Glomerular endothelial cell (primary cell): ENCODE results near the gene LRP1. TPM values are rescaled to one million over a fixed set of nuclear protein-coding genes. Genes with fewer than 3 reads are reported as not detected.

ENCODE experiments used
- DNase-seq: peaks from one replicate; pipeline ENCODE4 v3.0.0-alpha.2; 2011; ENCODE audit warnings: low read depth, low spot score; ENCODE audit errors: extremely low read depth
- total RNA-seq: library from RNA; depleted of rRNA; stranded (reverse); fragments of >200 nt; gene quantifications from 2 replicates; pipeline ENCODE4 v1.2.3, GENCODE V29; 2015

The LRP1 gene
- total RNA-seq, 1 donor from 2014 or later = 21.4 TPM

GRCh38 chr12:57133013-57133569 lies 4.8 kb downstream of the LRP1 start:
- no peak for DNase-seq

- DNase-seq = no peak
Measured at GRCh38 chr12:57133916-57134315, 5.6 kb downstream of the LRP1 start.

GRCh38 chr12:57134949-57135348 lies 6.7 kb downstream of the LRP1 start:
- DNase-seq = no peak

GRCh38 chr12:57135527-57136326 lies 7.4 kb downstream of the LRP1 start:
- no peak for DNase-seq

- DNase-seq = no peak
Measured at GRCh38 chr12:57138526-57139272, 10.4 kb downstream of the LRP1 start.

GRCh38 chr12:57139796-57140649 lies 11.7 kb downstream of the LRP1 start:
- no peak for DNase-seq

GRCh38 chr12:57141249-57141648 lies 13.0 kb downstream of the LRP1 start:
- DNase-seq = no peak

- no peak for DNase-seq
Measured at GRCh38 chr12:57142121-57142520, 13.8 kb downstream of the LRP1 start.

GRCh38 chr12:57142727-57143126 lies 14.4 kb downstream of the LRP1 start:
- no peak for DNase-seq

GRCh38 chr12:57143454-57143853 lies 15.2 kb downstream of the LRP1 start:
- no peak for DNase-seq

- no peak for DNase-seq
Measured at GRCh38 chr12:57145460-57146059, 17.3 kb downstream of the LRP1 start.

GRCh38 chr12:57146092-57146491 lies 17.8 kb downstream of the LRP1 start:
- no peak for DNase-seq

- no peak for DNase-seq
Measured at GRCh38 chr12:57146961-57147944, 19.0 kb downstream of the LRP1 start, which contains the start of gene LRP1-AS. Gene LRP1-AS, minus strand, starts transcription at chr12:57147619.

GRCh38 chr12:57148469-57149244 lies 20.4 kb downstream of the LRP1 start:
- no peak for DNase-seq

- no peak for DNase-seq
Measured at GRCh38 chr12:57149245-57149900, 21.1 kb downstream of the LRP1 start.

- DNase-seq = no peak
Measured at GRCh38 chr12:57150400-57151000, 22.2 kb downstream of the LRP1 start.
